HEK293 (cell line): ENCODE results near the gene RIN1.

Experiments
- CTCF ChIA-PET: fragments of 350-600 bp; formaldehyde crosslinking; extraction: SDS; loops from one replicate; lab custom pipeline; 2021; ENCODE audit warnings: antibody characterized with exemption; lab: Yijun Ruan, JAX
- POLR2A ChIA-PET: fragments of 300-600 bp; formaldehyde crosslinking; extraction: SDS; loops from one replicate; lab custom pipeline; 2020; ENCODE audit warnings: antibody characterized with exemption, inconsistent platforms; lab: Yijun Ruan, JAX
- H3K27ac ChIP-seq: fragments of 200-500 bp; sonication (Bioruptor generic); 2 replicates; pipeline ENCODE4 v1.5.1; 2014; ENCODE audit warnings: low read depth, low read length, control low read depth, inconsistent platforms; ENCODE audit errors: extremely low read depth
- H3K36me3 ChIP-seq, 2 experiments: fragments of 200-500 bp in 1 of 2; sonication (Bioruptor generic) in 1 of 2; 1 replicate in 1 of 2; 2 replicates in 1 of 2; pipeline ENCODE4 v1.5.1; 2014 to 2017; ENCODE audit warnings: inconsistent platforms in 2 of 2, low read length in 2 of 2; ENCODE audit not compliant: control insufficient read depth in 2 of 2, insufficient read depth in 1 of 2
- H3K4me1 ChIP-seq: fragments of 200-500 bp; sonication (Bioruptor generic); 2 replicates; pipeline ENCODE4 v1.5.1; 2014; ENCODE audit warnings: mild to moderate bottlenecking, low read length, inconsistent platforms; ENCODE audit not compliant: control insufficient read depth, insufficient read depth
- H3K4me3 ChIP-seq: 2 replicates; pipeline ENCODE4 v1.5.1; 2011; ENCODE audit warnings: low read depth, mild to moderate bottlenecking, control low read depth, low read length, moderate library complexity
- H3K9me3 ChIP-seq: fragments of 200-500 bp; sonication (Bioruptor generic); 2 replicates; pipeline ENCODE4 v1.5.1; 2014; ENCODE audit warnings: low read depth, low read length, inconsistent platforms; ENCODE audit not compliant: control insufficient read depth, insufficient read depth
- GLIS2 ChIP-seq: fragments of 450-650 bp; formaldehyde crosslinking; IDR thresholded peaks from 2 replicates; pipeline ENCODE4 v1.5.1; 2016; ENCODE audit warnings: missing biosample characterization, missing genetic modification characterization
- HOXA7 ChIP-seq: sonication (generic); formaldehyde crosslinking; IDR thresholded peaks from 2 replicates; pipeline ENCODE4 v1.8.1; 2022; ENCODE audit warnings: missing genetic modification reagents, borderline replicate concordance
- MZF1 ChIP-seq: fragments of 450-650 bp; formaldehyde crosslinking; IDR thresholded peaks from 2 replicates; pipeline ENCODE4 v1.5.1; 2017; ENCODE audit warnings: missing biosample characterization, missing genetic modification characterization, borderline replicate concordance
- PATZ1 ChIP-seq: fragments of 450-650 bp; formaldehyde crosslinking; IDR thresholded peaks from 2 replicates; pipeline ENCODE4 v1.5.1; 2016; ENCODE audit warnings: missing biosample characterization, missing genetic modification characterization
- SCRT2 ChIP-seq: fragments of 450-650 bp; formaldehyde crosslinking; IDR thresholded peaks from 2 replicates; pipeline ENCODE4 v1.5.1; 2016; ENCODE audit warnings: missing biosample characterization, missing genetic modification characterization
- SP2 ChIP-seq: fragments of 450-650 bp; formaldehyde crosslinking; IDR thresholded peaks from 2 replicates; pipeline ENCODE4 v1.5.1; 2016; ENCODE audit warnings: missing biosample characterization, missing genetic modification characterization
- SP7 ChIP-seq: fragments of 450-650 bp; formaldehyde crosslinking; IDR thresholded peaks from 2 replicates; pipeline ENCODE4 v1.5.1; 2016; ENCODE audit warnings: missing biosample characterization, missing genetic modification characterization
- ZIC2 ChIP-seq: fragments of 450-650 bp; formaldehyde crosslinking; IDR thresholded peaks from 2 replicates; pipeline ENCODE4 v1.5.1; 2016; ENCODE audit warnings: missing biosample characterization, missing genetic modification characterization
- ZNF121 ChIP-seq: fragments of 450-650 bp; formaldehyde crosslinking; IDR thresholded peaks from 2 replicates; pipeline ENCODE4 v1.5.1; 2016; ENCODE audit warnings: missing biosample characterization, missing genetic modification characterization
- ZNF138 ChIP-seq: fragments of 450-650 bp; formaldehyde crosslinking; IDR thresholded peaks from 2 replicates; pipeline ENCODE4 v1.5.1; 2016; ENCODE audit warnings: missing biosample characterization, missing genetic modification characterization, borderline replicate concordance
- ZNF274 ChIP-seq, 2 experiments: fragments of 200-500 bp in 1 of 2; fragments of 450-650 bp in 1 of 2; sonication (Bioruptor generic) in 1 of 2; formaldehyde crosslinking in 1 of 2; IDR thresholded peaks; 2 replicates each; pipeline versions ENCODE4 v1.5.1 to v1.6.1; 2014 to 2016; ENCODE audit warnings: borderline replicate concordance in 1 of 2, inconsistent platforms in 1 of 2, low read length in 1 of 2, missing biosample characterization in 1 of 2, missing genetic modification characterization in 1 of 2
- ZNF335 ChIP-seq: fragments of 450-650 bp; formaldehyde crosslinking; conservative IDR thresholded peaks from 2 replicates; pipeline ENCODE4 v1.5.1; 2016; ENCODE audit warnings: missing biosample characterization, missing genetic modification characterization
- ZNF416 ChIP-seq: fragments of 450-650 bp; formaldehyde crosslinking; IDR thresholded peaks from 2 replicates; pipeline ENCODE4 v1.5.1; 2016; ENCODE audit warnings: missing biosample characterization, missing genetic modification characterization
- ZNF513 ChIP-seq: fragments of 450-650 bp; IDR thresholded peaks from 2 replicates; pipeline ENCODE4 v1.5.1; 2018; ENCODE audit warnings: missing biosample characterization, missing genetic modification characterization
- ZNF561 ChIP-seq: fragments of 450-650 bp; IDR thresholded peaks from 2 replicates; pipeline ENCODE4 v1.5.1; 2018; ENCODE audit warnings: missing biosample characterization, missing genetic modification characterization, borderline replicate concordance
- ZNF654 ChIP-seq: fragments of 450-650 bp; formaldehyde crosslinking; IDR thresholded peaks from 2 replicates; pipeline ENCODE4 v1.5.1; 2016; ENCODE audit warnings: low read depth, missing biosample characterization, missing genetic modification characterization
- ZNF664 ChIP-seq: fragments of 450-650 bp; formaldehyde crosslinking; IDR thresholded peaks from 2 replicates; pipeline ENCODE4 v1.5.1; 2016; ENCODE audit warnings: missing biosample characterization, missing genetic modification characterization
- ZNF776 ChIP-seq: fragments of 450-650 bp; formaldehyde crosslinking; IDR thresholded peaks from 2 replicates; pipeline ENCODE4 v1.5.0; 2017; ENCODE audit warnings: missing biosample characterization, missing genetic modification characterization, borderline replicate concordance
- ZNF777 ChIP-seq: fragments of 450-650 bp; formaldehyde crosslinking; IDR thresholded peaks from 2 replicates; pipeline ENCODE4 v1.5.1; 2017; ENCODE audit warnings: missing biosample characterization, missing genetic modification characterization, borderline replicate concordance
- TF ChIP-seq, protein P1 (sequence below): fragments of 450-650 bp; formaldehyde crosslinking; IDR thresholded peaks from 2 replicates; pipeline ENCODE4 v1.5.1; 2016; ENCODE audit warnings: missing biosample characterization, missing genetic modification characterization

RIN1 gene

GRCh38 chr11:66337103-66337899 lies 1.1 kb upstream of the RIN1 start:
- Histone ChIP-seq H3K36me3 (peaks cover 0 to 50% of the 10 kb centered on the region in 2 experiments; a peak in 2 of 3 replicates), H3K4me3 (no peak overlapping the region), H3K4me1 (no peaks in the 10 kb centered on the region), H3K9me3 (no peaks in the 10 kb centered on the region), H3K27ac (no peak overlapping the region)
- POLR2A ChIA-PET = interaction anchor here (0.6 to 1.3 kb wide), 2 partner anchors 11 to 458 kb away, joined by 5 to 7 read pairs; partner anchors contain the start of gene B4GAT1
- CTCF ChIA-PET = interaction anchor here (0.5 to 1.8 kb wide), 2 partner anchors 26 to 343 kb away, joined by 3 to 9 read pairs; no protein-coding TSS in a partner anchor
- TF ChIP-seq ZNF416 (no peak), ZIC2 (tag by site-specific recombination) (peak; percentile 81), MZF1 (tag by site-specific recombination) (no peak), ZNF335 (peak; percentile 51), HOXA7 (no peak), ZNF776 (tag by site-specific recombination) (no peak)

- POLR2A ChIA-PET = interaction anchor here (0.7 to 1.9 kb wide), 8 partner anchors 9 to 47 kb away, joined by 3 to 10 read pairs (median 3); partner anchors contain the start of genes B4GAT1, BRMS1, CD248 and YIF1A
- peaks cover 0 to 34% of the 10 kb centered on the region in 2 experiments; a peak in 1 of 3 replicates for H3K36me3 ChIP-seq
These were observed 552 bp downstream of the RIN1 start for GRCh38 chr11:66335531-66336233.

DNA sequence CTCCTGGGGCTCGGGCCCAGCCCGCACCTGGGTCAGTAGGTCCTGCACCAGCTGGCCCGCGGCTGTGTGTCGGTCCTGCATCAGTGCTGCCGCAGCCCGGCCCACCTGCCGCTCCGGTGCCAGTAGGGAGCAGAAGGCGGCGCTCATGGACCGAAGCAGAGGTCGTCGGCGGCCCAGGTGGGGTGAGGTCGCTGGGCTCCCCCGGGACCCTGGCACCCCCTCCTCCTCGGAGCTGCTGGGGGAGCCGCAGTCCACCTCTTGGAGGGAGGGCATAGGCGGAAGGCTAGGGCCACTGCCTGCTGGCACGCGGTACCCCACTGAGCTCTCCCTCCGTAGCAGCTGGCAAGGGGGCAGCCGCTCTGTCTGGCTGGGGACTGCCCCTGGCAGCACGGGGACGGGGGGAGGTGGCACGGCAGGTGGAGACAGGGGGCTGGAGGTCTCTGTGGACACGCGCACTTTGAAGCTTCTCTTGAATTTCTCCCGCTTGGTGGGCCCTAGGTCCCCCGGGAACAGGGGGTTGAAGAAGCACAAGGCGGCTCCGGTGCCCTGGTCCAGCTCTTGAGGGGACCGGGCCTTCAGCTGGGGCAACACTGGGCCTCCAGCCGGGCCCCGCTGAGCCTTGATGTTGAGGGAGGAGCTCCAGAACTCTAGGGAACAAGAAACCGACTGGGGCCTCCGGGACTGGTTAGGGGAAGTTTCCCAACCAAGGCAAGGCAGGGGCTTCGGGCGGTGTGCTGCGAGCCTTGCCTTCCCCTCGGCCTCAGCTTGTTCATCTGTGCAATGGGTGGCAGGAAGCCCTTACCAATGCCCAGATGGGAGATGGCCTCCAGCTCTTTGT lies 1.4 kb downstream of the RIN1 start:
- ChIA-PET CTCF (interaction anchor here (0.6 to 3.1 kb wide), 7 partner anchors 9 to 624 kb away, joined by 3 to 19 read pairs (median 4); no protein-coding TSS in a partner anchor), POLR2A (interaction anchor here (0.9 to 1.9 kb wide), 6 partner anchors 8 to 46 kb away, joined by 3 to 10 read pairs (median 4); partner anchors contain the start of genes B4GAT1, BRMS1 and YIF1A)
- H3K4me3 ChIP-seq = no peak overlapping the region
- no peaks in the 10 kb centered on the region for H3K4me1 ChIP-seq
- no peak overlapping the region for H3K27ac ChIP-seq
- H3K36me3 ChIP-seq = peaks cover 0 to 26% of the 10 kb centered on the region in 2 experiments; a peak in 1 of 3 replicates
- no peaks in the 10 kb centered on the region for H3K9me3 ChIP-seq
- TF ChIP-seq ZNF513 (tag by site-specific recombination) (no peak), ZNF121 (tag by site-specific recombination) (no peak), GLIS2 (tag by site-specific recombination) (0 out of 2 replicates have a peak, but pooled peaks have one; percentile 12), ZNF561 (tag by site-specific recombination) (no peak), ZNF138 (tag by site-specific recombination) (no peak), ZIC2 (tag by site-specific recombination) (peak; percentile 22; the same call in 1 of the 2 replicates), ZNF274 (IDR thresholded peaks at IDR 0.05; ENCODE audit: low read length) (no peak), ZNF274 (tag by site-specific recombination; IDR thresholded peaks at IDR 0.05; ENCODE audit: borderline replicate concordance) (no peak), ZNF654 (tag by site-specific recombination) (no peak), ZNF664 (tag by site-specific recombination) (no peak), SCRT2 (no peak), ZNF777 (tag by site-specific recombination) (no peak)

More at GRCh38 chr11:66335531-66336233, 552 bp downstream of the RIN1 start:
- Histone ChIP-seq H3K27ac (no peak overlapping the region), H3K4me3 (no peak overlapping the region)
- TF ChIP-seq SP7 (tag by site-specific recombination) = no peak
- no peak for TF ChIP-seq PATZ1 (tag by site-specific recombination)
- TF ChIP-seq, protein P1, sequence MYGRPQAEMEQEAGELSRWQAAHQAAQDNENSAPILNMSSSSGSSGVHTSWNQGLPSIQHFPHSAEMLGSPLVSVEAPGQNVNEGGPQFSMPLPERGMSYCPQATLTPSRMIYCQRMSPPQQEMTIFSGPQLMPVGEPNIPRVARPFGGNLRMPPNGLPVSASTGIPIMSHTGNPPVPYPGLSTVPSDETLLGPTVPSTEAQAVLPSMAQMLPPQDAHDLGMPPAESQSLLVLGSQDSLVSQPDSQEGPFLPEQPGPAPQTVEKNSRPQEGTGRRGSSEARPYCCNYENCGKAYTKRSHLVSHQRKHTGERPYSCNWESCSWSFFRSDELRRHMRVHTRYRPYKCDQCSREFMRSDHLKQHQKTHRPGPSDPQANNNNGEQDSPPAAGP = peak; percentile 38; the same call in 1 of the 2 replicates
- peak; percentile 28; the same call in 1 of the 2 replicates for TF ChIP-seq SP2 (tag by site-specific recombination)
- TF ChIP-seq, all 188 proteins: peak for 2
- CTCF ChIA-PET = interaction anchor here (0.6 to 3.1 kb wide), 9 partner anchors 10 to 702 kb away, joined by 3 to 19 read pairs (median 4); no protein-coding TSS in a partner anchor
- H3K4me1 ChIP-seq = no peaks in the 10 kb centered on the region
- H3K9me3 ChIP-seq = no peaks in the 10 kb centered on the region
